Ectodermal cell (in vitro differentiated cells): ENCODE measurements around the gene DOCK2.
A peak's percentile ranks its signal among the peaks of the same experiment; 100 is the strongest.

ENCODE experiments used
- H3K27ac ChIP-seq: 2 replicates; pipeline ENCODE4 v1.7.0; 2013; ENCODE audit warnings: mild to moderate bottlenecking, low read depth, low read length; ENCODE audit not compliant: insufficient read depth, poor library complexity, severe bottlenecking
- H3K27me3 ChIP-seq: 2 replicates; pipeline ENCODE4 v1.7.0; 2013; ENCODE audit warnings: mild to moderate bottlenecking, low read length; ENCODE audit not compliant: insufficient read depth, control insufficient read depth, poor library complexity, severe bottlenecking
- H3K36me3 ChIP-seq: one replicate; pipeline ENCODE4 v1.7.0; 2013; ENCODE audit warnings: low read length; ENCODE audit not compliant: control insufficient read depth, insufficient read depth
- H3K4me1 ChIP-seq: one replicate; pipeline ENCODE4 v1.7.0; 2013; ENCODE audit warnings: low read length; ENCODE audit not compliant: control insufficient read depth, insufficient read depth
- H3K4me3 ChIP-seq: 2 replicates; pipeline ENCODE4 v1.7.0; 2013; ENCODE audit warnings: low read depth, low read length, control low read depth; ENCODE audit not compliant: insufficient read depth
- H3K9me3 ChIP-seq: 2 replicates; pipeline ENCODE4 v1.7.0; 2013; ENCODE audit warnings: mild to moderate bottlenecking, low read length, moderate library complexity; ENCODE audit not compliant: control insufficient read depth
- WGBS, 2 experiments: methylation state at CpG; one replicate each; pipeline ENCODE4 v1.1.7; 2013; ENCODE audit warnings: missing lambda C conversion rate in 2 of 2; 5-methylcytosine and 5-hydroxymethylcytosine counted together

The DOCK2 gene

DNA sequence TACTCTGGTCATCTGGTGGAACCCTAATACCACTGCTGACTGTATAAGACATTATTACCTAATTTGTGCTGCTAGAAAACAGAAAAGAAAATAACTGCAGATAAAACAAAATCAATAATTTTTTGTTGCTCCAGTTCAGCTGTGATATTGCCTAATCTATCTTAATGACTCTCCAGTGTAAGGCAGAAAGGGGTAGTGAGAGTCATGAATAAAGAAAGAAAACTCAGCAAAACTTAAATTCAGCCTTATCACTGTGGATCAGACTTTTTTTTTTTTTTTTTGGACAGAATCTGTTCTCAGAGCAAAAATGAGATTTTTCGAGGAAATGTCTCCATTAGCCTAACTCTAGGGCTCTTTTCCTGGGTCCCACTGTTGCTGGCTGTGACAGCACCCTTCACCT is 1.1 kb upstream of the DOCK2 start:
- no peak overlapping the region for H3K27ac ChIP-seq
- H3K9me3 ChIP-seq, result no peaks in the 10 kb centered on the region
- 81 to 92% methylated on average over 1 of the region's 1 CpG for WGBS, 2 experiments
- no peaks in the 10 kb centered on the region for H3K36me3 ChIP-seq
- peaks cover 22% of the 10 kb centered on the region for H3K27me3 ChIP-seq
- no peaks in the 10 kb centered on the region for H3K4me1 ChIP-seq
- H3K4me3 ChIP-seq, result no peak overlapping the region

DNA sequence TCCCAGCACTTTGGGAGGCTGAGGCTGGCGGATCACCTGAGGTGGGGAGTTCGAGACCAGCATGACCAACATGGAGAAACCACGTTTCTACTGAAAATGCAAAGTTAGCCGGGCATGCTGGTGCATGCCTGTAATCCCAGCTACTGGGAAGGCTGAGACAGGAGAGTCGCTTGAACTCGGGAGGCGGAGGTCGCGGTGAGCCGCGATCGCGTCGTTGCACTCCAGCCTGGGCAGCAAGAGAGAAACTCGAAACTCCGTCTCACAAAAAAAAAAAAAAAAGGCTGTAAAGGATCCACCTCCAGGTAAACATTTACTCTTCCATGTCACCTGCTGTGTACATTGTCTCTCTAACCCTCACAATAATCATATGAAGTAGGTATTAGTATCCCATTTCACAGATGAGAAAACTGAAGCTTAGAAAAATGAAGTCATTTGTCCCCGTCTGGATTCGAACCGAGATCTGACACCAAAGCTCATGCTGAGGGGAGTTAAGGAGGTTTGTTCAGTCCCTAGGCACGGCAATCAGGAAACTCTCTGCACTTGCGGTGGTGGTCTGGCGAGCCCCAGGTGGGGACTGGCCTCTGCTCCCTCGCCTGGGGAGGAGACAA is 494 bp upstream of the DOCK2 start:
- Histone ChIP-seq H3K27me3 (peaks cover 22% of the 10 kb centered on the region), H3K4me3 (peak overlapping the region; percentile 17), H3K9me3 (no peaks in the 10 kb centered on the region), H3K4me1 (no peaks in the 10 kb centered on the region), H3K36me3 (no peaks in the 10 kb centered on the region), H3K27ac (no peak overlapping the region)
- WGBS, 2 experiments, result 67% methylated on average over 23 of the region's 23 CpGs

DNA sequence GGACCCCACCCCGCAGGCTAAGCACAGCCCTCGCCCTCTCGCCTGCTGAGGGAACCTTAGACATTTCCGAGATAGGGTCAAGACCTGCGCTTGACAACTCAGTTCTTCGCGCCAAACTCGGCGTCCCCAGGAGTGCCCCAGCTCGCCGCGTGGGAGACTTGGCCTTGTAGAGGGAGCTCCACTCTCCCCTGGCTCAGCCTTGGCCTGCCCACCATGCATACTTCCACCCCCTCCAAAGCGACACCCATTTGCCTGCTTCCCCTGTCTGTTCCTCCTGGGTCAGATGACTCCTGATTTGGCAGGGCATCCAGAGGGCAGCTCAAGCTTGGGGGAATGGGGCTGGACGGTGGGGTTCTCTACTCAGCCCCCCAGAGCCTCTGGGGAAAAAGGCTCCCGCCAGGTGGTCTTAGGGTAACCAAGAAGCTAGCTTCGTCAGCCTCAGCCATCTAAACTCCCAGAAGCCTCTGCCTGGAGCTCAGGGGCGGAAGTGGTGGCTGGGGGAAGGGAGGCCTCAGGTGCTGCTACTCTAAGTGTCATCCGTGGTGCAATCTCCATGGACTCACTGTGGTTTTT is 560 bp downstream of the DOCK2 start:
- WGBS, 2 experiments, result 38 to 40% methylated on average over 18 of the region's 18 CpGs
- Histone ChIP-seq H3K36me3 (no peaks in the 10 kb centered on the region), H3K4me1 (no peaks in the 10 kb centered on the region), H3K9me3 (no peaks in the 10 kb centered on the region), H3K27ac (no peak overlapping the region), H3K27me3 (peaks cover 22% of the 10 kb centered on the region), H3K4me3 (peak overlapping the region; percentile 17)

DNA sequence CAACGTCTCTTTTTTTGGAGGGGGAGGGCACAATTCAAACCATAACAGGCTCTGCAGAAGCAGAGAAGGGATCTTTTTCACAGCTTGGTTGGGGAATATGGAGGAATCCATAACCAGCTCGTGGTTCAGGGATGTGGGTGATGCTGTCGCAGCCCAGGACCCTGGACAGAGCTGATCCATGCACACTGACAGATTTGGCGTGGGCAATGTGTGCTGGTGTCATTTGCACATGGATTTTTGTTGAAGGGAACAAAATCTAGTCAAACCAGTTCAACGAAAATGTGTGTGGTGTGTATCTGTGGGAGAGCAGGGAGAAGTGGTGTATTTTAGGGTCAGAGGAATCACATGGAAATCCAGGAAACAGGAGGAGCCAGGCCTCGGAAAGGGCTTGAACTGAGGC is 4.2 kb downstream of the DOCK2 start:
- H3K27me3 ChIP-seq, result peaks cover 20% of the 10 kb centered on the region
- 78 to 80% methylated on average over 6 of the region's 6 CpGs for WGBS, 2 experiments
- H3K4me1 ChIP-seq, result no peaks in the 10 kb centered on the region
- no peak overlapping the region for H3K4me3 ChIP-seq
- no peaks in the 10 kb centered on the region for H3K9me3 ChIP-seq
- H3K27ac ChIP-seq, result no peak overlapping the region
- no peaks in the 10 kb centered on the region for H3K36me3 ChIP-seq

DNA sequence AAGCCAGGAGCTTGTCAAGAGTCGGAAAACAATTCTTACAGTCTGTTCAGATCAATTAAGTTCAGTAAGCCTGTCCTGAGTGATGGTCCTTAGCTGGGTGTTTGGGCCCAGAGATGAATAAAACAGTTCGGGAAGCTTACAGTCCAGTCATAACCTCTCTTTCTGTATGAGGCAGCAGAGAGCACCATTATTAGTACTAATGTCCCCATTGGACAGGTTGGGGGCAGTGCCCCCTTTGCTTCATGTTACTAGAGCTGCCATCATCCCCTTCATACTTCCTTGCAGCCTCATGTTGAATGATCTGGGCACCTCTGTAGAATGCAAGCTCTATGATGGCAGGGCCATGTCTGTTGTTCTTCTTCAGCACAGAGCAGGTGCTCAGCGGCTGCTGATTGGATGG is 9.8 kb downstream of the DOCK2 start:
- Histone ChIP-seq H3K27ac (no peak overlapping the region), H3K36me3 (no peaks in the 10 kb centered on the region), H3K27me3 (no peaks in the 10 kb centered on the region), H3K4me3 (no peak overlapping the region), H3K9me3 (no peaks in the 10 kb centered on the region), H3K4me1 (peaks cover 3% of the 10 kb centered on the region)
- 93 to 95% methylated on average over 3 of the region's 3 CpGs for WGBS, 2 experiments

DNA sequence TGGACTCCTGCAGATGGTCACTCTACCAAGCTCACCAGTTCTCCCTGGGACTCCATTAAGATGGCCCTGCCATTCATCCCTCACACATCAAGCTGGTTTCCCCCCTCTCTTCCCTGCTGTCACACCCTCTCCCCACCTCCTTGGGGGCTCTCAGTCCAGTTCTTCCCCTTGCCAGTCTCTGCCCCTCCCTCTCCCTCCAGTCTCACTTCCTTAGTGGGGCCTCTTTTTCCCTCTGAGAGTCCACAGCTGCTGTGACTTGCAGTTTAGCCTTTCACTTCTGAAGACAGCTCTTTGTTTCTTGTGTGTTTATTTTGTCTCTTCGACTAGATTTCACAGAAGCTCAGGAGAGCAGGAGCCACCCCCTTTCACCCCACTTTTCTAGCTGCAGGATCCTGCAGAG is 10.5 kb downstream of the DOCK2 start:
- no peaks in the 10 kb centered on the region for H3K36me3 ChIP-seq
- H3K4me1 ChIP-seq, result peaks cover 3% of the 10 kb centered on the region
- no peaks in the 10 kb centered on the region for H3K27me3 ChIP-seq
- no peak overlapping the region for H3K4me3 ChIP-seq
- H3K9me3 ChIP-seq, result no peaks in the 10 kb centered on the region
- H3K27ac ChIP-seq, result no peak overlapping the region
- WGBS, 2 experiments, result 64% methylated on average over 1 of the region's 1 CpG; no CpG with 5 or more reads in 1 of the 2 experiments

DNA sequence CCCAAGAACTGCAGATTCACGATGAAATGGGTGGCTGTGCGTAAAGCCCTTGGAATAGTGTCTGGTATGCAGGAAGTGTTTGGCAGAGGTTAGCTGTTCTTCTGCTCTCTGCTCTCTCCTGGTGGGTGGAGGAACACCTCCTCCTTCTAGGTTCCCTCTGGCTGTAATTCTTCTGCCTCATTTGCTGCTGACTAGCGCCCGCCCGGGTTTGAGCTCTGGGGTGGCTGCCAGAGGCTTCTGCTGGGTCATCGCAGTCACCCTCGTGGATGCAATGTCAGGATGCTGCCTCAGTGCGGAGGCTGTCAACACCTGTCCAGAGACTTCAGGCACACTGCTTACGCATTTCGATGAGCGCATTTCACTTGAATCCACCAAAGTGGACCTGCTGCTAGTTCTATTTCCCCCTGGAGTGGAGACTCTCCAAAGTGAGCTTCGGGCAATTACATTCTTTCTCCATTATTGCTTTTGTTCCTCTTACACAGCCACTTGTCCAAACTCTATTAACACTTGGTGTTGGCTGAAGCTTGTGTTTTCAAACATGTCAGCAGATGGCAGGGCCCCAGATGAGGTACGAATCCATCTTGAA is 11.7 kb downstream of the DOCK2 start:
- 91 to 92% methylated on average over 13 of the region's 13 CpGs for WGBS, 2 experiments
- no peaks in the 10 kb centered on the region for H3K36me3 ChIP-seq
- no peak overlapping the region for H3K4me3 ChIP-seq
- peaks cover 3% of the 10 kb centered on the region for H3K4me1 ChIP-seq
- H3K27ac ChIP-seq, result no peak overlapping the region
- H3K27me3 ChIP-seq, result no peaks in the 10 kb centered on the region
- H3K9me3 ChIP-seq, result no peaks in the 10 kb centered on the region

DNA sequence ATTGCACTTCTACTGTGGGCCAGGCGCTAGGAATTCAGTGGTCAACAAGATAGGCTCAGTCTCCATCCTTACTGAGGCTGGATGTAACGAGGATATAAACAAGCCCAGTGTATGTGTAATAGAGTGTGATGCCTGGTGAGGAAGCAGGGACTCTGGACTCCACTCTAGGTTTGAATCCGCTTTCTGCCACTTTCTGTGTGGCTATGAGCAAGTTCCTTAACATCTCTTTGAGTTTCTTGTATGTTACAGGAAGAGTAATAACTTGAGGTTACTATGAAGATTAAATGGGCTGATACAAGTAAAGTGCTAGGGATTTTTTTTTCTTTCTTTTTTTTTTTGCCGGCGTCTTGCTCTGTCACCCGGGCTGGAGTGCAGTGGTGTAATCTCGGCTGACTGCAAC is 12.4 kb downstream of the DOCK2 start:
- H3K36me3 ChIP-seq, result no peaks in the 10 kb centered on the region
- H3K4me3 ChIP-seq, result no peak overlapping the region
- H3K27ac ChIP-seq, result no peak overlapping the region
- H3K9me3 ChIP-seq, result no peaks in the 10 kb centered on the region
- peaks cover 3% of the 10 kb centered on the region for H3K4me1 ChIP-seq
- 94 to 95% methylated on average over 7 of the region's 7 CpGs for WGBS, 2 experiments
- H3K27me3 ChIP-seq, result no peaks in the 10 kb centered on the region

DNA sequence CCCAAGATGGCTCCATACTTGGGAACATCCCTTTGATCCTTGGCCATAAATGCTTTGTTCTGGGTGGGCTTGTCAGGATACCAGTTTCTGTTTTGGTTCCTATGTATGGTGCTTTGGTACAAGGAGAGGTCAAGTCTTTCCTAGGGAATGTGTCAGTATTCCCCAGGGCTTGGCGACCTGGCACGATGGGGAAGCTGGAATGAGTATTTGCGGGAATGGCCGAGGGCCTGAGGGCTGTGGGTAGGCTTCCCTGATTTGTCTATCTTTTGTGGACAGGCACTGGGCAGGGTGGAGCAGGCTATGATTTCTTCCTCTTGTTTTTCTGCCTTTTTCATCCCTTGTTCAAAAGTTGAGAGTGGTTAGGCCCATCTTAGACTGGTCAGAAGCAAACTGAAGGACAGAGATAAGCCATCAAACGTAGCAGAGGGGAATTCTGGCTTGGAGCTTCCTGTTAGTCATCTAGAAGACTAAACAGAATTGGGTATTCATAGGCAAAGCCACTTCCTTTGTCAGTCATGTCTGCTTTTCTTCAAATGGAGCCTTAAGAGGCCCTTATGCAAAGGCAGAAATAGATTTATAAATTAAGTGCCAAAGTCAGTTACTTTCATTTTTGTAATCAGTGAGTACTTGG is 13.7 kb downstream of the DOCK2 start:
- H3K4me3 ChIP-seq, result no peak overlapping the region
- WGBS, 2 experiments, result 91 to 93% methylated on average over 5 of the region's 5 CpGs
- no peaks in the 10 kb centered on the region for H3K9me3 ChIP-seq
- no peaks in the 10 kb centered on the region for H3K36me3 ChIP-seq
- peaks cover 3% of the 10 kb centered on the region for H3K4me1 ChIP-seq
- no peaks in the 10 kb centered on the region for H3K27me3 ChIP-seq
- H3K27ac ChIP-seq, result no peak overlapping the region

DNA sequence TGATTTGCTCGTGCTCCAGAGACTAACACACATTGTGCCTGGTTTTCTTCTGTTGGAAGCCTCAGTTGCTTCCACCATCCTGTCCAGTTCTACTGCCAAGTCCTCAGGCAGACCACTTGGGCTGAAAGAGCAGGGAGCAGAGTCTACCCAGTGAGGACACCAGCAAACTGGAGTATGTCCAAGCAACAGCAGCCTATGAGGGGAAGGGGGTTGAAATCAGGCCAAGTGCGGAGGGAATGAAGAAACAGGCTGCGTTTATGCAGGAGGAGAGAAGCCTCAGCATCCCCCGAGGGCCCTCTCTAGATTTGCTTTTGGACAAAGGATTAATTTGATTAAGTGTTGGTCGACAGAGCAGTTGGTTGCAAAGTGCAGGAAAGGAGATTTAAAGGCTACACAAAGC is 14.5 kb downstream of the DOCK2 start:
- H3K4me3 ChIP-seq, result no peak overlapping the region
- no peaks in the 10 kb centered on the region for H3K36me3 ChIP-seq
- WGBS, 2 experiments, result 81 to 83% methylated on average over 5 of the region's 5 CpGs
- peaks cover 3% of the 10 kb centered on the region for H3K4me1 ChIP-seq
- no peaks in the 10 kb centered on the region for H3K9me3 ChIP-seq
- H3K27me3 ChIP-seq, result no peaks in the 10 kb centered on the region
- H3K27ac ChIP-seq, result no peak overlapping the region
